Thyroid gland (tissue), 4 donors: Measurements from ENCODE around the gene ELFN2.

Source experiments
- POLR2A ChIP-seq, 2 donors: fragments of 450-650 bp; IDR thresholded peaks; one replicate each; pipeline ENCODE4 v1.6.1; 2017; ENCODE audit warnings: antibody characterized with exemption in 2 of 2, mild to moderate bottlenecking in 2 of 2, moderate library complexity in 1 of 2
- TF ChIP-seq, protein P1 (sequence below), 6 experiments: fragments of 200-600 bp in 3 of 6; fragments of 450-650 bp in 3 of 6; sonication (generic) in 3 of 6; IDR thresholded peaks; one replicate each; pipeline ENCODE4 v1.5.1; 2016 to 2019; ENCODE audit warnings: antibody characterized with exemption in 6 of 6, mild to moderate bottlenecking in 2 of 6, inconsistent platforms in 1 of 6, moderate library complexity in 1 of 6

DNA sequence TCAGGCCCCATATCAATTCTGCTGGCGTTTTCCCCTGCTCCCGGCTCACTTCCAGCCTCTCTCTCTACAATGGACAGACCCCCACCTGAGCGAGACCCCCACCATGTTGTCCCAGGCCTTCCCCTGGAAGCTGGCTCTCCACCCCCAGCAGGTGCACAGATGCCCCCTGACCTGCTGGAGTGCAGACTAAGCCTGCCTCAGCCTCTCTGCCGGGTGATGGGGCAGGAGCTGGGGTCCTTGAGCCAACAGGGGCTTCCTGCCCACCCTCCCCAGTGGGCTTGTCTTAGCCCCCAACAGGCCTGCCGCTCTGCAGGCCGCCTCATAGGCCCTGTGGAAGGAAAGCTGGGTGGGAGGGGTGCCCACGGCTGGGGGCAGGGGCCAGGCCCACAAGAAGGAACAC, 10.0 kb downstream of the ELFN2 start:
- TF ChIP-seq, protein P1, sequence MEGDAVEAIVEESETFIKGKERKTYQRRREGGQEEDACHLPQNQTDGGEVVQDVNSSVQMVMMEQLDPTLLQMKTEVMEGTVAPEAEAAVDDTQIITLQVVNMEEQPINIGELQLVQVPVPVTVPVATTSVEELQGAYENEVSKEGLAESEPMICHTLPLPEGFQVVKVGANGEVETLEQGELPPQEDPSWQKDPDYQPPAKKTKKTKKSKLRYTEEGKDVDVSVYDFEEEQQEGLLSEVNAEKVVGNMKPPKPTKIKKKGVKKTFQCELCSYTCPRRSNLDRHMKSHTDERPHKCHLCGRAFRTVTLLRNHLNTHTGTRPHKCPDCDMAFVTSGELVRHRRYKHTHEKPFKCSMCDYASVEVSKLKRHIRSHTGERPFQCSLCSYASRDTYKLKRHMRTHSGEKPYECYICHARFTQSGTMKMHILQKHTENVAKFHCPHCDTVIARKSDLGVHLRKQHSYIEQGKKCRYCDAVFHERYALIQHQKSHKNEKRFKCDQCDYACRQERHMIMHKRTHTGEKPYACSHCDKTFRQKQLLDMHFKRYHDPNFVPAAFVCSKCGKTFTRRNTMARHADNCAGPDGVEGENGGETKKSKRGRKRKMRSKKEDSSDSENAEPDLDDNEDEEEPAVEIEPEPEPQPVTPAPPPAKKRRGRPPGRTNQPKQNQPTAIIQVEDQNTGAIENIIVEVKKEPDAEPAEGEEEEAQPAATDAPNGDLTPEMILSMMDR (IDR thresholded peaks at IDR 0.05): no peak
- no peak for TF ChIP-seq POLR2A (IDR thresholded peaks at IDR 0.05)
